Stimulated activated effector memory CD8-positive, alpha-beta T cell treated with anti-CD3 and anti-CD28 coated beads, Interleukin-12 subunit alpha, Interleukin-12 subunit beta, amount 100 ng/mL, for 72 hours (primary cell): ENCODE measurements around the gene CHRNE.

ENCODE experiments used
- ATAC-seq: fragments of 150-1000 bp; cut with Tn5 transposase; 2 replicates; pipeline ENCODE4 v1.10.0; 2021
- DNase-seq, 2 donors: peaks; one replicate each; pipeline ENCODE4 v3.0.0; 2021 to 2022; ENCODE audit warnings: low spot score in 2 of 2
- H3K27ac Mint-ChIP-seq: one replicate; pipeline ENCODE4 v1.8.0; 2022; ENCODE audit warnings: mild to moderate bottlenecking, mixed read lengths
- H3K36me3 Mint-ChIP-seq: one replicate; pipeline ENCODE4 v1.8.0; 2022; ENCODE audit warnings: mild to moderate bottlenecking, mixed read lengths
- H3K4me1 Mint-ChIP-seq: one replicate; pipeline ENCODE4 v1.8.0; 2022; ENCODE audit warnings: mixed read lengths
- H3K4me3 Mint-ChIP-seq: one replicate; pipeline ENCODE4 v1.8.0; 2022; ENCODE audit warnings: mild to moderate bottlenecking, mixed read lengths
- H3K9me3 Mint-ChIP-seq: one replicate; pipeline ENCODE4 v1.8.0; 2022; ENCODE audit warnings: mixed read lengths

The CHRNE gene

GRCh38 chr17:4903051-4903818 is at the start of gene CHRNE:
CHRNE (minus strand) TSS chr17:4903098; CDS start chr17:4903063, 35 bp downstream.
- ATAC-seq (peak; percentile 70), DNase-seq (peak; percentile 56 to 85)
- Mint-ChIP-seq H3K9me3 (no peaks in the 10 kb centered on the region), H3K4me3 (peak within 1 kb of the TSS; percentile 69), H3K4me1 (peaks cover 42% of the 10 kb centered on the region), H3K27ac (peak within 1 kb of the TSS; percentile 70), H3K36me3 (peaks cover 22% of the 10 kb centered on the region)

GRCh38 chr17:4951486-4951885 is 48.6 kb upstream of the CHRNE start:
- H3K9me3 Mint-ChIP-seq, result no peaks in the 10 kb centered on the region
- peak overlapping the region; percentile 99 for H3K27ac Mint-ChIP-seq
- no peak for ATAC-seq
- H3K36me3 Mint-ChIP-seq, result peaks cover 34% of the 10 kb centered on the region
- DNase-seq, result no peak
- peaks cover 31% of the 10 kb centered on the region for H3K4me1 Mint-ChIP-seq
- H3K4me3 Mint-ChIP-seq, result peak overlapping the region; percentile 93

DNA sequence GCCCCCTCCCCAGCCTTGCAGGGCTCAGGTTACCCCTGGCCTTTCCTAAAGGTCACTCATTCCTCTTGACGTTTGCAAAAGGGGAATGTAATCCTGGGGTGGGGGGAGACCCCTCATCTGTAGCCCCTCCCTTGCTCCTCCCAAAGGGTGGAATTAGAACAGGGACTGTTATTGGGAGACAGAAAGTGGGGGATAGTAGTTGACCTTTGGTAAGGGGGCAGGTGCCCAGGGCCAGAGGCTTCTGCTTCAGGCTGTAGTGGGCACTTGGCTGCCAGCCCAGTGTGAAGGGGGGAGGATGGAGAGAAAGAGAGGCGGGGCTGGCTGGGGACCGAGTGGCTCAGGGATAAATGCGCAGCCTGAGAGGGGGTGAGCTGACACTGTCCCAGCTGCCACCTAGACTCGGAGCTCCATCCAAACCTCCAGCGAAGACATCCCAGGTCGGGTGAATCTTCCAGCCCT is 47.9 kb upstream of the CHRNE start, which contains the start of gene ENO3:
Gene ENO3, plus strand, starts transcription at position 374 of the 459 bp plus-strand sequence. CDS start 711 bp downstream, outside the sequence.
- Mint-ChIP-seq H3K36me3 (peaks cover 41% of the 10 kb centered on the region), H3K4me3 (peak within 1 kb of the TSS; percentile 93), H3K4me1 (peaks cover 37% of the 10 kb centered on the region), H3K9me3 (no peaks in the 10 kb centered on the region), H3K27ac (peak within 1 kb of the TSS; percentile 99)
- DNase-seq (no peak), ATAC-seq (no peak)

DNA sequence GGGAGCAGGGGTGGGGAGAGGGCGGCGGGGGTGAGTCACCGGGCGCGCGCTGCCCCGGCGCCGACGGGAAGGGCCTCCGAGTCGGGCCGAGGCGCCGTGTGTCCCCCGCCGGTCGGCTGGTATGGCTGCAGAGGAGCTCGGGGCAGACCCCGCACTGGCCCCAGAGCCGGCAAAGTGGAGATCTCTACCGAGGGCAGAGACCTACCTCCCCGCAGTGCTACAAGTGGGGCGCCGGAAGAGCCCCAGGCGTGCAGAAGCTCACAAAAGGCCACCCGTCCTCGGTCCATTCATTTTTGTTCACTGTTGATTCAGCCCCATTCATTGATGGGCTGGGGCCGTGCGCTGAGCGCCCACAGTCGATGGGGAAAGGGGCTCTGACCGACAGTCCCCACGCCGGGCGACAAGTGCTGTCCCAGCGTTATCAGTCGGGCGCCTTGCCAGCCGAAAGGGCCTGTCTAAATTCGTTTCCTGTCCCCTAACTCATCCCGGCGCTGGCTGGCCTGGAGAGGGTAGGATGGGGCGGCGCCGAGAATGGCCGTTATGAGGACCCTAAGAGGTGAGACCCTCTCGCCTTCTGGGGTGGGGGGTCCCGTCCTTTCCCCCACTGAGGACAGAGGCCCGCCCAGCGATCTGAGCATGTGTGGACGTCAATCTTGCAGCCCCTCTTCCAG is 47.3 kb upstream of the CHRNE start:
- DNase-seq (no peak), ATAC-seq (peak; percentile 23)
- Mint-ChIP-seq H3K4me3 (peak overlapping the region; percentile 93), H3K9me3 (no peaks in the 10 kb centered on the region), H3K27ac (peak overlapping the region; percentile 99), H3K4me1 (peaks cover 42% of the 10 kb centered on the region), H3K36me3 (peaks cover 46% of the 10 kb centered on the region)

- Mint-ChIP-seq H3K9me3 (no peaks in the 10 kb centered on the region), H3K27ac (peak overlapping the region; percentile 99), H3K4me1 (peaks cover 50% of the 10 kb centered on the region), H3K36me3 (peaks cover 54% of the 10 kb centered on the region), H3K4me3 (peak overlapping the region; percentile 93)
- DNase-seq (peak; percentile 67 to 91), ATAC-seq (peak; percentile 57)
These were observed 46.6 kb upstream of the CHRNE start for GRCh38 chr17:4949321-4950074.

GRCh38 chr17:4948931-4949320 is 46.0 kb upstream of the CHRNE start:
- H3K4me3 Mint-ChIP-seq, result peak overlapping the region; percentile 93
- H3K9me3 Mint-ChIP-seq, result no peaks in the 10 kb centered on the region
- H3K27ac Mint-ChIP-seq, result peak overlapping the region; percentile 99
- peaks cover 55% of the 10 kb centered on the region for H3K4me1 Mint-ChIP-seq
- H3K36me3 Mint-ChIP-seq, result peaks cover 59% of the 10 kb centered on the region
- DNase-seq (peak; percentile 59 to 92), ATAC-seq (peak; percentile 60)

DNA sequence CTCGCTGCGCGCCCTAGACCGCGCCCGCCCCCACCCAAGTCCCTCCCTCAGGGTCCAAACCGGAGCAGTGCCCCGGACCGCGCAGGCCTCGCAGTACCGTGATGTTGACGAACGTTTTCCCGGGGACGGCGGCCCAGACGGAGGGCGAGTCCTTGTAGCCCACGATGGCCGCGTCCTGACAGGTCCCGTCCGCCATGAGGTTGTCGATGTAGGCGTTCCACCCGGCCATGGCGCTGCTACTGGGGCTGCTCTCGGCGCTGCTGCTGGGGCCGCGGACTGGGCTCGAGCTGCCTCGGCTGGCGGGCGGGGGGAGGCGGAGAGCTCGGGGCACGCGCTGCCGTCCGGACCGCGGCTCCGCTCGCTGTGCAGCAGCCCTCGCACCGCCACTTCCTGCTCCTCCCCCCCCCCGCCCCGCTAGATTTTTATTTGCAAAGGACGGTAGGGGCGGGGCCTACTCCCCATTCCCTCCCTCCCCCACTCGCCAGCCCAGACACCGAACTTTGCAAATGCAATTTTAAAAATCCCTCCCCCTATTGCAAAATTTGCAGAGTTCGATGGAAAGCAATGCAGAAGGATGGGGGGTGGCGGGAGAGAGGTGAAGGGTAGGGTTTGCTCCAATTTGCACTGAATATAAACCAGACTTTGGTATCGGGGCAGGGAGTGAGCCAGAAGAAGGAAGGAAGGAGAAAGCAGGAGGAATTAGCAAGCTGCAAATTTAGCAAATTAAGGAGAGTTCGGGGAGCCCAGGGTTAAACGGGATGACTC is 45.5 kb upstream of the CHRNE start, which contains the start of gene PFN1:
Gene PFN1, minus strand, starts transcription at position 365 of the 765 bp plus-strand sequence. Its CDS starts 136 bp downstream, at position 229.
- peak within 1 kb of the TSS; percentile 99 for H3K27ac Mint-ChIP-seq
- peak within 1 kb of the TSS; percentile 93 for H3K4me3 Mint-ChIP-seq
- peaks cover 61% of the 10 kb centered on the region for H3K4me1 Mint-ChIP-seq
- H3K9me3 Mint-ChIP-seq, result no peaks in the 10 kb centered on the region
- DNase-seq, result peak; percentile 66 to 88
- H3K36me3 Mint-ChIP-seq, result peaks cover 65% of the 10 kb centered on the region
- peak; percentile 49 for ATAC-seq

DNA sequence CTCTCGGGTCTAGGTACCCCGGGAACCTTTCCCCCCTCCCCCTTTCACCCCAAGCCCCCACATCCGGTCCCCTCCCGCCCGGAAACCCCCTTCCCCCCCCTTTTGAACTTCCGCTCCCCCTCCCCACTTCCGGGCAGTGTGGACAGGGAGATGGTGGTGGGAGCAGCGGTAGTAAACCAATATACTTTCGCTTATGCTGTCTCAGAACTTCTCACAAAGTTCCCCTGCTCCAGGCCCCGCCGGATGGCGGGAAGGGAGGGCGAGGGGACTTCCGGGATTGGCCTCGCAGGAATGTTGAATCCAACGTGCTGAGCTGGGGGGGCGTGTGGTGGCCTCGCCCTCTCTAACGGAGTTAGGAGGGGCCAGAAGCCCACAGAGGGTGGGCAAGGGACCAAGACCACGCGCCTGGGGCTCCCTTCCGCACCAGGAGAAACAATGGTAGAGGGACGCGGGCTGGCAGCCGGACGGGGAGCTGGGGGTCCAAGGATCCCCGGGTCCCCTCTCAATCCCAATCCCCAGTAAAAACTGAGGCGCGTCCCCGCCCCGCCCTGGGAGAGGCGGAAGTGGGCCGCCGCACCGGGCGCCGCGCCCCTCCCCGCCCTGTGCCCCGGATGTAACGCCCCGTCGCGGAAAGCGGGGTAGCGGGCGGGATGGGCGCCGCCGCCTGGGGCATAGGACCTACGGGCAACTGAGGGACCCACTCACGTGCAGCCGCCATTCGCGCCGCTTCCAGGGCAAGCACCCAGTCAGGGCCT is 44.7 kb upstream of the CHRNE start:
- peak; percentile 55 to 89 for DNase-seq
- Mint-ChIP-seq H3K27ac (peak overlapping the region; percentile 99), H3K4me3 (peak overlapping the region; percentile 93), H3K9me3 (no peaks in the 10 kb centered on the region), H3K4me1 (peaks cover 69% of the 10 kb centered on the region), H3K36me3 (peaks cover 73% of the 10 kb centered on the region)
- ATAC-seq, result peak; percentile 27

GRCh38 chr17:4947010-4947410 is 44.1 kb upstream of the CHRNE start:
- no peaks in the 10 kb centered on the region for H3K9me3 Mint-ChIP-seq
- H3K27ac Mint-ChIP-seq, result peak overlapping the region; percentile 99
- H3K36me3 Mint-ChIP-seq, result peaks cover 78% of the 10 kb centered on the region
- peaks cover 74% of the 10 kb centered on the region for H3K4me1 Mint-ChIP-seq
- H3K4me3 Mint-ChIP-seq, result peak overlapping the region; percentile 93
- DNase-seq (peak in 1 of 2 donors; percentile 34), ATAC-seq (no peak)

GRCh38 chr17:4946312-4946976 is 43.5 kb upstream of the CHRNE start:
- H3K9me3 Mint-ChIP-seq, result no peaks in the 10 kb centered on the region
- no peak for ATAC-seq
- H3K36me3 Mint-ChIP-seq, result peaks cover 84% of the 10 kb centered on the region
- H3K4me1 Mint-ChIP-seq, result peaks cover 75% of the 10 kb centered on the region
- peak overlapping the region; percentile 99 for H3K27ac Mint-ChIP-seq
- H3K4me3 Mint-ChIP-seq, result peak overlapping the region; percentile 93
- DNase-seq, result peak in 1 of 2 donors; percentile 60

DNA sequence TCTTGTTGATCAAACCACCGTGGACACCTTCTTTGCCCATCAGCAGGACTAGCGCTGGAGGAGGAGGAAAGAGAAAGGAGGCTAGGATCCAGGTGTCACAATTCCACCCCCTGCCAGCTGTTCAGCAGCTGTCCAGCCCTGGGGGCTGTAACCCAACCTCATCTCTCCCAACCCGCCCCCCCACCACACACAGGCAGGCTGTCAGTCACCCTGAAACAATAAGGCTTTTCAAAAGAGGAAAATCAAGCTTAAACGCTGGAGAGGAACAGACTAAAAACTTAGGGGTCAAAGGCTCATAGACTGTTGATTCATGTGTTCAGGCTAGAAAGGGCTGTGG is 43.0 kb upstream of the CHRNE start:
- H3K36me3 Mint-ChIP-seq, result peaks cover 89% of the 10 kb centered on the region
- H3K9me3 Mint-ChIP-seq, result no peaks in the 10 kb centered on the region
- H3K4me1 Mint-ChIP-seq, result peaks cover 75% of the 10 kb centered on the region
- no peak for DNase-seq
- ATAC-seq, result no peak
- H3K27ac Mint-ChIP-seq, result peak overlapping the region; percentile 99
- peak overlapping the region; percentile 93 for H3K4me3 Mint-ChIP-seq

GRCh38 chr17:4945176-4945943 is 42.5 kb upstream of the CHRNE start:
- peaks cover 90% of the 10 kb centered on the region for H3K36me3 Mint-ChIP-seq
- peak; percentile 71 to 91 for DNase-seq
- H3K4me3 Mint-ChIP-seq, result peak overlapping the region; percentile 93
- peak overlapping the region; percentile 99 for H3K27ac Mint-ChIP-seq
- no peaks in the 10 kb centered on the region for H3K9me3 Mint-ChIP-seq
- peak; percentile 63 for ATAC-seq
- peaks cover 71% of the 10 kb centered on the region for H3K4me1 Mint-ChIP-seq
